OCI-LY1 (cell line): ENCODE measurements around the gene XRN2.

Experiments used
- H2AFZ ChIP-seq: fragments of 200-600 bp; sonication (generic), shearing (Covaris generic); 2 replicates; pipeline ENCODE4 v1.6.0; 2014; ENCODE audit warnings: antibody characterized with exemption, mild to moderate bottlenecking, low read length
- H3F3A ChIP-seq: fragments of 200-600 bp; sonication (generic), shearing (Covaris generic); 2 replicates; pipeline ENCODE4 v1.6.0; 2014; ENCODE audit warnings: mild to moderate bottlenecking, antibody characterized with exemption, low read length, moderate library complexity; ENCODE audit not compliant: insufficient read depth
- H3K27ac ChIP-seq: fragments of 200-600 bp; sonication (generic); 2 replicates; pipeline ENCODE4 v1.5.1; 2014; ENCODE audit warnings: low read length, mixed run types, mild to moderate bottlenecking, low read depth; ENCODE audit not compliant: poor library complexity, severe bottlenecking
- H3K27me3 ChIP-seq: fragments of 200-600 bp; sonication (generic); 2 replicates; pipeline ENCODE4 v1.6.0; 2014; ENCODE audit warnings: antibody characterized with exemption, mild to moderate bottlenecking, low read length, moderate library complexity; ENCODE audit not compliant: insufficient read depth
- H3K36me3 ChIP-seq: fragments of 200-600 bp; sonication (generic); 2 replicates; pipeline ENCODE4 v1.6.1; 2014; ENCODE audit warnings: mild to moderate bottlenecking, antibody characterized with exemption, low read length, moderate library complexity, mixed read lengths; ENCODE audit not compliant: insufficient read depth
- H3K4me1 ChIP-seq: fragments of 200-600 bp; sonication (generic); 2 replicates; pipeline ENCODE4 v1.5.1; 2014; ENCODE audit warnings: mild to moderate bottlenecking, low read length, moderate library complexity; ENCODE audit not compliant: insufficient read depth, severe bottlenecking
- H3K4me2 ChIP-seq: fragments of 200-600 bp; sonication (generic), shearing (Covaris generic); 2 replicates; pipeline ENCODE4 v1.6.1; 2014; ENCODE audit warnings: low read length
- H3K4me3 ChIP-seq: fragments of 200-600 bp; sonication (generic); 2 replicates; pipeline ENCODE4 v1.5.1; 2014; ENCODE audit warnings: low read length, low read depth, mild to moderate bottlenecking, mixed read lengths; ENCODE audit not compliant: poor library complexity, severe bottlenecking
- H3K79me2 ChIP-seq: fragments of 200-600 bp; shearing (Covaris generic); 2 replicates; pipeline ENCODE4 v1.6.1; 2016; ENCODE audit warnings: mixed run types, low read length, mixed read lengths; ENCODE audit not compliant: insufficient read depth
- H3K9ac ChIP-seq: fragments of 200-600 bp; sonication (generic), shearing (Covaris generic); 2 replicates; pipeline ENCODE4 v1.6.1; 2014; ENCODE audit warnings: mild to moderate bottlenecking, low read length, mixed read lengths
- H3K9me2 ChIP-seq: fragments of 200-600 bp; sonication (generic), shearing (Covaris generic); 2 replicates; pipeline ENCODE4 v1.6.1; 2014; ENCODE audit warnings: low read depth, mild to moderate bottlenecking, low read length, mixed read lengths
- H3K9me3 ChIP-seq: fragments of 200-600 bp; shearing (Covaris generic); 2 replicates; pipeline ENCODE4 v1.6.1; 2014; ENCODE audit warnings: low read length, mixed read lengths
- H4K20me1 ChIP-seq: fragments of 200-600 bp; sonication (generic), shearing (Covaris generic); 2 replicates; pipeline ENCODE4 v1.6.0; 2016; ENCODE audit warnings: mild to moderate bottlenecking, low read length; ENCODE audit not compliant: insufficient read depth
- CTCF ChIP-seq: fragments of 200-600 bp; sonication (generic), shearing (Covaris generic); IDR thresholded peaks from 2 replicates; pipeline ENCODE4 v1.5.1; 2017; ENCODE audit warnings: mild to moderate bottlenecking, antibody characterized with exemption, low read length, moderate library complexity, mixed read lengths
- EZH2 ChIP-seq: fragments of 200-600 bp; sonication (generic), shearing (Covaris generic); IDR thresholded peaks from 2 replicates; pipeline ENCODE4 v1.8.0; 2017; ENCODE audit warnings: borderline replicate concordance, mixed run types, mild to moderate bottlenecking, antibody characterized with exemption, low read length, moderate library complexity, mixed read lengths

The XRN2 gene

GRCh38 chr20:21381619-21382018 lies 78.5 kb downstream of the XRN2 start:
- Histone ChIP-seq H4K20me1 (no peaks in the 10 kb centered on the region), H3K9ac (no peak overlapping the region), H3K4me3 (no peak overlapping the region), H3K27ac (no peak overlapping the region), H3F3A (no peaks in the 10 kb centered on the region), H3K27me3 (no peaks in the 10 kb centered on the region), H3K9me2 (no peaks in the 10 kb centered on the region), H3K4me1 (no peaks in the 10 kb centered on the region), H3K36me3 (peaks cover 69% of the 10 kb centered on the region), H2AFZ (no peak overlapping the region), H3K9me3 (no peaks in the 10 kb centered on the region), H3K4me2 (no peak overlapping the region), H3K79me2 (no peaks in the 10 kb centered on the region)
- no peak for TF ChIP-seq EZH2
- TF ChIP-seq CTCF = no peak

- Histone ChIP-seq H3K4me1 (no peaks in the 10 kb centered on the region), H3K27ac (no peak overlapping the region), H3K4me2 (no peak overlapping the region), H3F3A (no peaks in the 10 kb centered on the region), H3K36me3 (peaks cover 75% of the 10 kb centered on the region), H3K4me3 (no peak overlapping the region), H2AFZ (no peak overlapping the region), H3K9ac (no peak overlapping the region), H3K79me2 (no peaks in the 10 kb centered on the region), H3K27me3 (no peaks in the 10 kb centered on the region), H3K9me3 (no peaks in the 10 kb centered on the region), H3K9me2 (no peaks in the 10 kb centered on the region), H4K20me1 (no peaks in the 10 kb centered on the region)
- TF ChIP-seq EZH2 = no peak
- no peak for TF ChIP-seq CTCF
These were observed 81.3 kb downstream of the XRN2 start for GRCh38 chr20:21384308-21384892.

GRCh38 chr20:21386111-21386510 lies 83.0 kb downstream of the XRN2 start:
- no peaks in the 10 kb centered on the region for H3K9me2 ChIP-seq
- no peaks in the 10 kb centered on the region for H4K20me1 ChIP-seq
- no peaks in the 10 kb centered on the region for H3K9me3 ChIP-seq
- TF ChIP-seq CTCF (no peak), EZH2 (no peak)
- no peak overlapping the region for H3K4me3 ChIP-seq
- no peaks in the 10 kb centered on the region for H3F3A ChIP-seq
- H2AFZ ChIP-seq = no peak overlapping the region
- H3K9ac ChIP-seq = no peak overlapping the region
- H3K79me2 ChIP-seq = no peaks in the 10 kb centered on the region
- no peak overlapping the region for H3K4me2 ChIP-seq
- peaks cover 63% of the 10 kb centered on the region for H3K36me3 ChIP-seq
- no peaks in the 10 kb centered on the region for H3K27me3 ChIP-seq
- H3K27ac ChIP-seq = no peak overlapping the region
- H3K4me1 ChIP-seq = no peaks in the 10 kb centered on the region
